Esophagus squamous epithelium (tissue), 5 donors: Measurements from ENCODE around the gene CTNND2. TPM values are rescaled to one million over a fixed set of nuclear protein-coding genes. Genes with fewer than 3 reads are reported as not detected.

Experiments used
- DNase-seq: peaks from one replicate; lab custom pipeline; 2025; lab: John Stamatoyannopoulos, UW
- H3K27ac ChIP-seq, 4 donors: fragments of 200-600 bp; sonication (generic); one replicate each; pipeline ENCODE4 v1.5.1; 2016 to 2019; ENCODE audit warnings: mild to moderate bottlenecking in 1 of 4
- H3K27me3 ChIP-seq, 4 donors: fragments of 200-600 bp; sonication (generic); 1 replicate in 3 of 4; 2 replicates in 1 of 4; pipeline versions ENCODE4 v1.5.1 to v1.6.0; 2017 to 2021; ENCODE audit warnings: antibody characterized with exemption in 1 of 4
- H3K36me3 ChIP-seq, 3 donors: fragments of 200-600 bp; sonication (generic); one replicate each; pipeline ENCODE4 v1.5.1; 2016 to 2019
- H3K4me1 ChIP-seq, 3 donors: fragments of 200-600 bp; sonication (generic); one replicate each; pipeline ENCODE4 v1.5.1; 2017 to 2019
- H3K4me3 ChIP-seq, 4 donors: fragments of 200-600 bp; sonication (generic); 1 replicate in 3 of 4; 2 replicates in 1 of 4; pipeline ENCODE4 v1.5.1; 2016 to 2019; ENCODE audit warnings: mild to moderate bottlenecking in 2 of 4, moderate library complexity in 1 of 4
- H3K9me3 ChIP-seq, 3 donors: fragments of 200-600 bp; sonication (generic); one replicate each; pipeline ENCODE4 v1.5.1; 2016 to 2019
- POLR2A ChIP-seq, 4 donors: fragments of 450-650 bp; IDR thresholded peaks; one replicate each; pipeline ENCODE4 v1.6.1; 2017; ENCODE audit warnings: antibody characterized with exemption in 4 of 4, mild to moderate bottlenecking in 4 of 4, moderate library complexity in 3 of 4
- WGBS, 2 donors: methylation state at CpG; one replicate each; pipeline ENCODE4 v1.1.5; 2018; 5-methylcytosine and 5-hydroxymethylcytosine counted together
- intact Hi-C: fragments of 100-400 bp; cut with DNase I; formaldehyde crosslinking; loops from one replicate; pipeline ENCODE4 v1.15.0; 2022
- total RNA-seq, 4 donors: library from RNA; depleted of rRNA; stranded (reverse); fragments of >200 nt; gene quantifications; one replicate each; pipeline ENCODE4 v1.1.0, GENCODE V29; 2016
- TF ChIP-seq, protein P1 (sequence below), 6 experiments: fragments of 450-650 bp in 4 of 6; fragments of 200-600 bp in 2 of 6; sonication (generic) in 2 of 6; IDR thresholded peaks; one replicate each; pipeline ENCODE4 v1.5.1; 2016 to 2019; ENCODE audit warnings: antibody characterized with exemption in 6 of 6, mild to moderate bottlenecking in 4 of 6, moderate library complexity in 4 of 6
- donor health status: DM: yes; HTN: yes; CAD: no.

The CTNND2 gene
- total RNA-seq, 4 donors from 2014 or later, result 0.38 to 0.50 TPM; not detected in 2

DNA sequence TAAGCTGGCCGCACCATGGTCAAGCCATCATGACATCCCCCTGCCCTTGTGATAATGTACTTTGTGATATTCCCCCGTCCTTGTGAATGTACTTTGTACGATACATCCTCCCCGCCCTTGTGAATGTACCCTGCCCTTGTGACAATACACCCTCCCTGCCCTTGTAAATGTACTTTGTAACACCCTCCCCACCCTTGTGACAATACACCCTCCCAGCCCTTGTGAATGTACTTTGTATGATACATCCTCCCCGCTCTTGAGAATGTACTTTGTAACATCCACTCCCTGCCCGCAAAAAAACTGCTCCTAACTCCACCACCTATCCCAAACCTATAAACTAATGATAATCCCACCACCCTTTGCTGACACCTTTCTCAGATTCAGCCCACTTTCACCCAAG lies 313.8 kb downstream of the CTNND2 start:
- no peaks in the 10 kb centered on the region for H3K27me3 ChIP-seq
- no peak for TF ChIP-seq POLR2A (IDR thresholded peaks at IDR 0.05)
- TF ChIP-seq, protein P1, sequence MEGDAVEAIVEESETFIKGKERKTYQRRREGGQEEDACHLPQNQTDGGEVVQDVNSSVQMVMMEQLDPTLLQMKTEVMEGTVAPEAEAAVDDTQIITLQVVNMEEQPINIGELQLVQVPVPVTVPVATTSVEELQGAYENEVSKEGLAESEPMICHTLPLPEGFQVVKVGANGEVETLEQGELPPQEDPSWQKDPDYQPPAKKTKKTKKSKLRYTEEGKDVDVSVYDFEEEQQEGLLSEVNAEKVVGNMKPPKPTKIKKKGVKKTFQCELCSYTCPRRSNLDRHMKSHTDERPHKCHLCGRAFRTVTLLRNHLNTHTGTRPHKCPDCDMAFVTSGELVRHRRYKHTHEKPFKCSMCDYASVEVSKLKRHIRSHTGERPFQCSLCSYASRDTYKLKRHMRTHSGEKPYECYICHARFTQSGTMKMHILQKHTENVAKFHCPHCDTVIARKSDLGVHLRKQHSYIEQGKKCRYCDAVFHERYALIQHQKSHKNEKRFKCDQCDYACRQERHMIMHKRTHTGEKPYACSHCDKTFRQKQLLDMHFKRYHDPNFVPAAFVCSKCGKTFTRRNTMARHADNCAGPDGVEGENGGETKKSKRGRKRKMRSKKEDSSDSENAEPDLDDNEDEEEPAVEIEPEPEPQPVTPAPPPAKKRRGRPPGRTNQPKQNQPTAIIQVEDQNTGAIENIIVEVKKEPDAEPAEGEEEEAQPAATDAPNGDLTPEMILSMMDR (IDR thresholded peaks at IDR 0.05), result no peak
- WGBS, 2 donors, result 82 to 95% methylated on average over 6 of the region's 6 CpGs
- H3K9me3 ChIP-seq, result no peaks in the 10 kb centered on the region
- H3K27ac ChIP-seq, result no peak overlapping the region
- intact Hi-C loops, result no loop called here
- no peaks in the 10 kb centered on the region for H3K4me1 ChIP-seq
- H3K36me3 ChIP-seq, result no peaks in the 10 kb centered on the region
- no peak overlapping the region for H3K4me3 ChIP-seq
- no peak for DNase-seq

DNA sequence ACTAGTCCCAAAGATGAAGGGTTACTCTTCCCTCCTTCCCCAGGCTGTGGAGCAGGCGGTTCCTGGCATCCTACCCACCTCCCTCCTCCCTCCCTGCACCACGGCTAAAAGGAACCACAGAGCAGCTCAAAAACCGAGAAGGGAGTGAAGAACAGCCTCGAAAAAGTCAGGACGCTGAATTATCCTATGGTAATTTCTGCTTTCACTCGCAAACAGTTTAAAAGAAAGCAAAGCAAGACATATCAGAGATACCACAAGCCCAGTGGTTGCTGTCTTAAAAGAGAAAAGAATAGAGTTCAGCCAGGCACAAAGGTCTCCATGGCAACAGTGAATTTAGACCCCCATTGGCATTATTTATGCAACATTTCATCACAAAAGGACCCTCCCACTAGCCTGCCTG lies 315.4 kb downstream of the CTNND2 start:
- Histone ChIP-seq H3K27ac (no peak overlapping the region), H3K27me3 (no peaks in the 10 kb centered on the region), H3K4me3 (no peak overlapping the region), H3K36me3 (no peaks in the 10 kb centered on the region), H3K9me3 (no peaks in the 10 kb centered on the region), H3K4me1 (no peaks in the 10 kb centered on the region)
- 9 to 12% methylated on average over 6 of the region's 6 CpGs for WGBS, 2 donors
- intact Hi-C loops, result no loop called here
- TF ChIP-seq, protein P1 (IDR thresholded peaks at IDR 0.05), result no peak
- no peak for TF ChIP-seq POLR2A (IDR thresholded peaks at IDR 0.05)
- no peak for DNase-seq

- TF ChIP-seq, protein P1 (IDR thresholded peaks at IDR 0.05), result no peak
- no peak for TF ChIP-seq POLR2A (IDR thresholded peaks at IDR 0.05)
- no peak overlapping the region for H3K4me3 ChIP-seq
- DNase-seq, result no peak
- intact Hi-C loops, result no loop called here
- H3K27ac ChIP-seq, result no peak overlapping the region
- no peaks in the 10 kb centered on the region for H3K9me3 ChIP-seq
- no peaks in the 10 kb centered on the region for H3K27me3 ChIP-seq
- H3K36me3 ChIP-seq, result no peaks in the 10 kb centered on the region
- WGBS, 2 donors, result 73% methylated on average over 6 of the region's 6 CpGs
- H3K4me1 ChIP-seq, result no peaks in the 10 kb centered on the region
Measured at GRCh38 chr5:11584017-11584416, 320.2 kb downstream of the CTNND2 start.

DNA sequence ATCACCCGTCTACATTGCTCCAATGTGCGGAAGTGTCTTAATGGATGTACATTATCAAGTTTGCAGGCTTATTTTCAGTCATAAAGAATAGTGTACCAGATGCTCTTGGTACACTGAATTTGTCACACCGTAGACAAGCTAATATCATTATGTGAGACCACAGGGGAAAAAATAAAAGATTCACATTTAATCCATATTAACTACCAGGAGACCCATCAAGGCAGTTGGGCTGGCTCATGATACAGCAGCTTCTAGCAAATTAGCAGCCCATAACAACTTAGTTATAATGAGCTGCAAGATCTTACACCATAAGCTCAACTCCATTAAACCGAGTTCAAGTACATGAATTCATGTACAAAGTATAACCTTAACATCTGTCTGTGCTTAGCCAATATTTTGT lies 324.9 kb downstream of the CTNND2 start:
- WGBS, 2 donors, result 78 to 79% methylated on average over 4 of the region's 4 CpGs
- TF ChIP-seq, protein P1 (IDR thresholded peaks at IDR 0.05), result no peak
- no peak for TF ChIP-seq POLR2A (IDR thresholded peaks at IDR 0.05)
- no peak for DNase-seq
- H3K27me3 ChIP-seq, result no peaks in the 10 kb centered on the region
- H3K4me3 ChIP-seq, result no peak overlapping the region
- no peak overlapping the region for H3K27ac ChIP-seq
- intact Hi-C loops, result no loop called here
- H3K36me3 ChIP-seq, result no peaks in the 10 kb centered on the region
- H3K4me1 ChIP-seq, result no peaks in the 10 kb centered on the region
- no peaks in the 10 kb centered on the region for H3K9me3 ChIP-seq

DNA sequence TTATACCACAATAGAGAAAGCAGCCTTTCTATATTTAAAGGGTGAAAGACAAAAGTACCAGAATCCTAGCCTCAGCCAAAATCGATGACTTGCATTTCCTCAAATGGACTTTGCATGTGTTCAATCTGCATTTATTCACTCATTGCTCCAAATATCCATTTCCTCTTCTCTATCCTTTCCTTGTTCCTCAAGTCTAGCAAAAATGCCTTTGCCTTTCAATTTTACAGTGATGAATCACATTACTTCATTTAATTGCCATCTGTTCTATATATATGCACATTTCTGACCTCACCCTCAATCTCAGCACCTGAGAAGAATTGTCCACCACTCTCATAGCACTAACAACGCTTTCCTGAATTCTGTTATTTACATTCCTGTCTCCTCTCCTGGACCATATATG lies 329.5 kb downstream of the CTNND2 start:
- Histone ChIP-seq H3K4me1 (no peaks in the 10 kb centered on the region), H3K36me3 (no peaks in the 10 kb centered on the region), H3K27ac (no peak overlapping the region), H3K9me3 (no peaks in the 10 kb centered on the region), H3K27me3 (no peaks in the 10 kb centered on the region), H3K4me3 (no peak overlapping the region)
- TF ChIP-seq, protein P1 (IDR thresholded peaks at IDR 0.05), result no peak
- no peak for TF ChIP-seq POLR2A (IDR thresholded peaks at IDR 0.05)
- DNase-seq, result no peak
- WGBS, 2 donors, result 77 to 82% methylated on average over 2 of the region's 2 CpGs
- intact Hi-C loops, result no loop called here
